Gastroesophageal sphincter (tissue), 4 donors: Measurements from ENCODE around the gene TUBB4B. TPM values are rescaled to one million over a fixed set of nuclear protein-coding genes. Genes with fewer than 3 reads are reported as not detected.
"Not testable (repeated sequence)": the region's sequence is repeated elsewhere in the genome, so short reads cannot be mapped to it uniquely, and the experiment has no call there.

ENCODE experiments used
- ATAC-seq: fragments of 150-250 bp; one replicate; pipeline ENCODE4 v1.9.1; 2016; ENCODE audit warnings: mild to moderate bottlenecking, moderate library complexity
- H3K27ac ChIP-seq, 4 donors: fragments of 200-600 bp; sonication (generic) in 3 of 4; 1 replicate in 3 of 4; 2 replicates in 1 of 4; pipeline ENCODE4 v1.5.1; 2016 to 2019
- H3K27me3 ChIP-seq: fragments of 200-600 bp; sonication (generic); one replicate; pipeline ENCODE4 v1.5.1; 2019
- H3K36me3 ChIP-seq, 2 donors: fragments of 200-600 bp; sonication (generic); one replicate each; pipeline ENCODE4 v1.5.1; 2019; ENCODE audit warnings: control low read depth in 1 of 2
- H3K4me1 ChIP-seq, 3 donors: fragments of 200-600 bp; sonication (generic); 1 replicate in 2 of 3; 2 replicates in 1 of 3; pipeline ENCODE4 v1.5.1; 2016 to 2019; ENCODE audit warnings: control low read depth in 2 of 3
- H3K4me3 ChIP-seq, 2 donors: fragments of 200-600 bp; sonication (generic); one replicate each; pipeline ENCODE4 v1.5.1; 2019; ENCODE audit warnings: mild to moderate bottlenecking in 1 of 2, moderate library complexity in 1 of 2
- H3K9me3 ChIP-seq, 3 donors: fragments of 200-600 bp; sonication (generic); one replicate each; pipeline ENCODE4 v1.5.1; 2017 to 2019; ENCODE audit warnings: control low read depth in 2 of 3
- EP300 ChIP-seq: sonication (generic); formaldehyde crosslinking; IDR thresholded peaks from one replicate; pipeline ENCODE4 v1.6.1; 2017; ENCODE audit warnings: antibody characterized with exemption, mild to moderate bottlenecking
- POLR2A ChIP-seq, 2 donors: fragments of 450-650 bp; IDR thresholded peaks; one replicate each; pipeline ENCODE4 v1.6.1; 2017; ENCODE audit warnings: antibody characterized with exemption in 2 of 2, mild to moderate bottlenecking in 2 of 2, moderate library complexity in 1 of 2
- POLR2AphosphoS5 ChIP-seq: sonication (generic); formaldehyde crosslinking; IDR thresholded peaks from one replicate; pipeline ENCODE4 v1.6.1; 2017; ENCODE audit warnings: antibody characterized with exemption
- WGBS, 2 donors: methylation state at CpG; one replicate each; pipeline ENCODE4 v1.1.5; 2018; ENCODE audit warnings: low coverage in 1 of 2; 5-methylcytosine and 5-hydroxymethylcytosine counted together
- total RNA-seq, 4 donors: library from RNA; depleted of rRNA; stranded (reverse); fragments of >200 nt; gene quantifications; one replicate each; pipeline ENCODE4 v1.1.0, GENCODE V29; 2016
- TF ChIP-seq, protein P1 (sequence below), 4 experiments: fragments of 200-600 bp in 2 of 4; fragments of 450-650 bp in 2 of 4; sonication (generic) in 1 of 4; IDR thresholded peaks; one replicate each; pipeline ENCODE4 v1.5.1; 2017 to 2019; ENCODE audit warnings: antibody characterized with exemption in 4 of 4, mild to moderate bottlenecking in 2 of 4, moderate library complexity in 2 of 4

Gene TUBB4B
- total RNA-seq, 4 donors from 2014 or later: 220 to 488 (median 265) TPM

DNA sequence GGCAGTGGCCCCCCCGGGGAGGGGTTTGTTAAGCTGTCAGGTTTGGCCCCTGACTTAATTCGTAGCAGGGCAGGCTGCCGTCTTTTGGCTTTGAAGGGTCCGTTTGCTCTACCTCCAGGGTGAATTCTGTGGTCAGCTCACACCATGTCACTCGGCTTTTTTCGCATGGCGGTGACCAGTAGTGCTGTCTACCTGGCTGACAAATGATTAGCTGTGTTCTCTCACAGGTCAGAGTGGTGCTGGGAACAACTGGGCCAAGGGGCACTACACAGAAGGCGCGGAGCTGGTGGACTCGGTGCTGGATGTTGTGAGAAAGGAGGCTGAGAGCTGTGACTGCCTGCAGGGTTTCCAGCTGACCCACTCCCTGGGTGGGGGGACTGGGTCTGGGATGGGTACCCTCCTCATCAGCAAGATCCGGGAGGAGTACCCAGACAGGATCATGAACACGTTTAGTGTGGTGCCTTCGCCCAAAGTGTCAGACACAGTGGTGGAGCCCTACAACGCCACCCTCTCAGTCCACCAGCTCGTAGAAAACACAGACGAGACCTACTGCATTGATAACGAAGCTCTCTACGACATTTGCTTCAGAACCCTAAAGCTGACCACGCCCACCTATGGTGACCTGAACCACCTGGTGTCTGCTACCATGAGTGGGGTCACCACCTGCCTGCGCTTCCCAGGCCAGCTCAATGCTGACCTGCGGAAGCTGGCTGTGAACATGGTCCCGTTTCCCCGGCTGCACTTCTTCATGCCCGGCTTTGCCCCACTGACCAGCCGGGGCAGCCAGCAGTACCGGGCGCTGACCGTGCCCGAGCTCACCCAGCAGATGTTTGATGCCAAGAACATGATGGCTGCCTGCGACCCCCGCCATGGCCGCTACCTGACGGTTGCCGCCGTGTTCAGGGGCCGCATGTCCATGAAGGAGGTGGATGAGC is 1.4 kb downstream of the TUBB4B start:
- Histone ChIP-seq H3K27ac (peak overlapping the region in 3 of 4 donors; percentile 95 to 99 (median 99)), H3K4me1 (peaks cover 0 to 65% (median 33%) of the 10 kb centered on the region in 3 donors)

DNA sequence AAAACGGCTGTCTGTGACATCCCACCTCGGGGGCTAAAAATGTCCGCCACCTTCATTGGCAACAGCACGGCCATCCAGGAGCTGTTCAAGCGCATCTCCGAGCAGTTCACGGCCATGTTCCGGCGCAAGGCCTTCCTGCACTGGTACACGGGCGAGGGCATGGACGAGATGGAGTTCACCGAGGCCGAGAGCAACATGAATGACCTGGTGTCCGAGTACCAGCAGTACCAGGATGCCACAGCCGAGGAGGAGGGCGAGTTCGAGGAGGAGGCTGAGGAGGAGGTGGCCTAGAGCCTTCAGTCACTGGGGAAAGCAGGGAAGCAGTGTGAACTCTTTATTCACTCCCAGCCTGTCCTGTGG is 2.2 kb downstream of the TUBB4B start:
- Histone ChIP-seq H3K27ac (peak overlapping the region in 3 of 4 donors; percentile 4 to 99 (median 99)), H3K36me3 (peaks cover 0 to 22% of the 10 kb centered on the region in 2 donors), H3K4me1 (peaks cover 0 to 58% (median 33%) of the 10 kb centered on the region in 3 donors)
- not testable (repeated sequence) for H3K27me3 ChIP-seq, H3K9me3 ChIP-seq, H3K4me3 ChIP-seq, ATAC-seq
- 84% methylated on average over 3 of the region's 18 CpGs; no CpG with 5 or more reads in 1 of the 2 donors for WGBS, 2 donors

More for the DNA sequence above, 1.4 kb downstream of the TUBB4B start:
- TF ChIP-seq, protein P1, sequence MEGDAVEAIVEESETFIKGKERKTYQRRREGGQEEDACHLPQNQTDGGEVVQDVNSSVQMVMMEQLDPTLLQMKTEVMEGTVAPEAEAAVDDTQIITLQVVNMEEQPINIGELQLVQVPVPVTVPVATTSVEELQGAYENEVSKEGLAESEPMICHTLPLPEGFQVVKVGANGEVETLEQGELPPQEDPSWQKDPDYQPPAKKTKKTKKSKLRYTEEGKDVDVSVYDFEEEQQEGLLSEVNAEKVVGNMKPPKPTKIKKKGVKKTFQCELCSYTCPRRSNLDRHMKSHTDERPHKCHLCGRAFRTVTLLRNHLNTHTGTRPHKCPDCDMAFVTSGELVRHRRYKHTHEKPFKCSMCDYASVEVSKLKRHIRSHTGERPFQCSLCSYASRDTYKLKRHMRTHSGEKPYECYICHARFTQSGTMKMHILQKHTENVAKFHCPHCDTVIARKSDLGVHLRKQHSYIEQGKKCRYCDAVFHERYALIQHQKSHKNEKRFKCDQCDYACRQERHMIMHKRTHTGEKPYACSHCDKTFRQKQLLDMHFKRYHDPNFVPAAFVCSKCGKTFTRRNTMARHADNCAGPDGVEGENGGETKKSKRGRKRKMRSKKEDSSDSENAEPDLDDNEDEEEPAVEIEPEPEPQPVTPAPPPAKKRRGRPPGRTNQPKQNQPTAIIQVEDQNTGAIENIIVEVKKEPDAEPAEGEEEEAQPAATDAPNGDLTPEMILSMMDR (IDR thresholded peaks at IDR 0.05): no peak
- no peak for TF ChIP-seq POLR2AphosphoS5
- no peak for TF ChIP-seq POLR2A (IDR thresholded peaks at IDR 0.05)
- no peak for TF ChIP-seq EP300
- Histone ChIP-seq H3K9me3 (no peaks in the 10 kb centered on the region), H3K27me3 (no peaks in the 10 kb centered on the region), H3K36me3 (peaks cover 0 to 22% of the 10 kb centered on the region in 2 donors), H3K4me3 (peak overlapping the region; percentile 56 to 82)
- 43% methylated on average over 5 of the region's 36 CpGs; no CpG with 5 or more reads in 1 of the 2 donors for WGBS, 2 donors
- no peak for ATAC-seq

DNA sequence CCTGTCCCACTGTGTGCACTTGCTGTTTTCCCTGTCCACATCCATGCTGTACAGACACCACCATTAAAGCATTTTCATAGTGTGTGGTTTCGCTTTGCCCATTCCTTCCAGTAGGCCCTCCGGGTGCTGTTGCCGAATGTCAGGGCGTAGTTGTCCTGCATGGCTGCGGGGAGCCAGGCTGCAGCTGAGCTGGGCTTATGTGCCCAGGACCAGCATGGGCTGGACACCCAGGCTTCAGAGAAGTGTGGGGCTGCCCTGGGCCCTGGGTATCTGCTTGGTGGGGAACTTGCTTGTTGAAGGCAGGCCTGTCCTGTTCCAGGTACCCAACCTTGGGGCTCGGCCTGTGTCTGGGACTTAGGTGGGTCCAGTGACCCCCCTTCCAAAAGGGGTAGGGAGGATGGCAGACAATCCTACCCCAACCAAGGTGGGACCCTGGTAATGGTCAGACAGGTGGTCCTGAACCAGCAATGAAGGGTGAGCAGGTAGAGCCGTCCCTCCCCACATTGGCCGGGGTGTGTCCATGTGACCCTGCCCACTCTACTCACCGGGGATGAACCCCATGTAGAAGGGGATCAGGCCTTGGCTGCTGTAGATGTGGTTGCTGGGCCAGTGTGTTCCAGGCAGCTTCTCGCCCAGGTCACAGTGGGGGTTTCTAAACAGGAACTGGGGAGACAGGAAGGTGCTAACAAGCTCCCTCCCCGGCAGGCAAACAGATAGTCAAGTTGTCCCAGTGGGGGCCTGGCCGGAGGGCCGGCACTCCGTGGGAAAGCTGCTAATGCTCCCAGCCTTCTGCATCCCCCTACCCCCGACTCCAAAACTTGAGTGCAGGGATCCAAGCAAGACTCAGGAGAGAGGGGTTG is 2.8 kb downstream of the TUBB4B start:
- ATAC-seq: no peak
- H3K36me3 ChIP-seq: peaks cover 0 to 22% of the 10 kb centered on the region in 2 donors
- WGBS, 2 donors: 68% methylated on average over 3 of the region's 15 CpGs; no CpG with 5 or more reads in 1 of the 2 donors
- H3K4me3 ChIP-seq: no peak overlapping the region
- peak in 1 of 2 donors; percentile 4 for TF ChIP-seq POLR2A (IDR thresholded peaks at IDR 0.05)
- TF ChIP-seq, protein P1 (IDR thresholded peaks at IDR 0.05): no peak
- no peak for TF ChIP-seq EP300
- peak overlapping the region in 3 of 4 donors; percentile 4 to 99 (median 19) for H3K27ac ChIP-seq
- H3K27me3 ChIP-seq: no peaks in the 10 kb centered on the region
- H3K9me3 ChIP-seq: no peaks in the 10 kb centered on the region
- H3K4me1 ChIP-seq: peaks cover 0 to 52% (median 27%) of the 10 kb centered on the region in 3 donors

DNA sequence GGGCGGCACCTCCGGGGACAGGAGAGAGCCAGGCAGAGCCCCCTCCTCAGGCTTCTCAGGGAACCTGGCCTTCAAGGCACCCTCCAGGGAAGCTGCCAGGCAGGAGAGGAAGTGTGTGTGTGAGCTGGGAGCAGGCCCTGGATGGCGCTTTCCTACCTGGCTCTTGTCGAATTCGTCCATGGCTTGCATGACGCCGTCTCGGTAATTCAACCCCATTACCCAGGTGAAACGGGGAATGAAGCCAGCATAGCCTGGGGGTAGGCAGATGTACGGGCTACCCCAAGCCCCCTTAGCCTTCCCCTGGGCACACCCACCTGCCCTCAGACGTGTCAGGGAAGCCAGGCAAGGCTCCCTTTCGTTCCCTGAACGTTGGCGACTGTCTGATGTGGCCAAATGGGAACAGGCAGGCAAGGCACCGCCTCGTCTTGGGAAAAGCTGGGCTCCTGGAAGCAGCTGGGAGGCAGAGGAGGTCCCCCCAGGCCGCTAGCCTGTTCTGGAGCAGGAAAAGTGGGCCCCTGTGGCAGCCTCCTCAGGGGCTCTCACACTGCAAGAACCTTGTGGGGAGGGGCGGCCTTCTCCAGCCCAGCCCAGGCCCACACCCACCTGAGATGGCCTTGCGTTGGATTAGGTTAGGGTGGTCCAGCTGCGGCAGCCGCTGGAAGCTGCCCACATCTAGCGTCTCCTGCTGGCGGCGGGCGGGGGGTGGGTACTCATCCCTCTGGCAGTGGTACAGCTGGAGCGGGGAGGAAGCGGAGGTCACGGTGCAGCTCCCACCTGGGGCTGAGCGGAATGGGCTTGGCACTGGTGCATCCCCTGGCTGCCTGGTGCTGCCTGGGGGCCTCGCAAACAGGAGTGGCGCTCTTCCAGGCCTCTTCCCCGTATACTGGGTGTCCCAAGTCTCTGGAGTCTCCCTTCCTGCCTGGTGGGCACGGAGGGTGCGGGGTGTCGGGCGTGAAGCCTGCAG is 3.7 kb downstream of the TUBB4B start:
- TF ChIP-seq POLR2AphosphoS5: no peak
- no peak for TF ChIP-seq EP300
- no peak for TF ChIP-seq POLR2A (IDR thresholded peaks at IDR 0.05)
- TF ChIP-seq, protein P1 (IDR thresholded peaks at IDR 0.05): no peak
- no peak for ATAC-seq
- H3K4me1 ChIP-seq: peaks cover 0 to 43% (median 18%) of the 10 kb centered on the region in 3 donors
- H3K27me3 ChIP-seq: no peaks in the 10 kb centered on the region
- 72 to 100% methylated on average over 4 to 6 of the region's 36 CpGs for WGBS, 2 donors
- peak overlapping the region in 1 of 4 donors; percentile 99 for H3K27ac ChIP-seq
- H3K36me3 ChIP-seq: peaks cover 0 to 22% of the 10 kb centered on the region in 2 donors
- no peaks in the 10 kb centered on the region for H3K9me3 ChIP-seq
- no peak overlapping the region for H3K4me3 ChIP-seq
